H9 (cell line): ENCODE data around the gene ZNF335. TPM values are rescaled to one million over a fixed set of nuclear protein-coding genes. Genes with fewer than 3 reads are reported as not detected.

ENCODE experiments used
- DNase-seq: peaks from one replicate; pipeline ENCODE4 v3.0.0-alpha.2; 2017
- H2AFZ ChIP-seq: one replicate; pipeline ENCODE4 v1.6.1; 2013; ENCODE audit warnings: mild to moderate bottlenecking, low read length, control low read depth, moderate library complexity
- H2AK5ac ChIP-seq: 2 replicates; pipeline ENCODE4 v1.6.1; 2013; ENCODE audit warnings: low read length, control low read depth, mixed read lengths; ENCODE audit not compliant: insufficient read length
- H2BK120ac ChIP-seq: one replicate; pipeline ENCODE4 v1.6.1; 2013; ENCODE audit warnings: low read depth, mild to moderate bottlenecking, low read length, control low read depth, inconsistent platforms; ENCODE audit not compliant: poor library complexity, severe bottlenecking
- H2BK12ac ChIP-seq: 2 replicates; pipeline ENCODE4 v1.6.1; 2013; ENCODE audit warnings: low read length, control low read depth, mixed read lengths, low read depth; ENCODE audit not compliant: insufficient read length
- H2BK15ac ChIP-seq: 2 replicates; pipeline ENCODE4 v1.6.1; 2013; ENCODE audit warnings: low read depth, low read length, control low read depth
- H2BK20ac ChIP-seq: one replicate; pipeline ENCODE4 v1.6.1; 2013; ENCODE audit warnings: low read depth, mild to moderate bottlenecking, low read length, control low read depth, inconsistent platforms; ENCODE audit not compliant: poor library complexity, severe bottlenecking
- H2BK5ac ChIP-seq: 2 replicates; pipeline ENCODE4 v1.6.1; 2013; ENCODE audit warnings: low read length, control low read depth, mixed read lengths; ENCODE audit not compliant: insufficient read length
- H3K14ac ChIP-seq: 2 replicates; pipeline ENCODE4 v1.6.1; 2013; ENCODE audit warnings: low read length, control low read depth; ENCODE audit not compliant: insufficient read depth
- H3K18ac ChIP-seq: 2 replicates; pipeline ENCODE4 v1.6.1; 2013; ENCODE audit warnings: low read depth, mild to moderate bottlenecking, mixed read lengths, low read length, control low read depth; ENCODE audit not compliant: insufficient read length
- H3K23ac ChIP-seq: 2 replicates; pipeline ENCODE4 v1.6.1; 2013; ENCODE audit warnings: low read length, control low read depth, mixed read lengths, low read depth; ENCODE audit not compliant: insufficient read length
- H3K23me2 ChIP-seq: 2 replicates; pipeline ENCODE4 v1.6.1; 2013; ENCODE audit warnings: low read depth, mild to moderate bottlenecking, mixed read lengths, low read length, control low read depth; ENCODE audit not compliant: insufficient read length, poor library complexity, severe bottlenecking
- H3K27ac ChIP-seq: 2 replicates; pipeline ENCODE4 v1.5.1; 2013; ENCODE audit warnings: low read length, control low read depth, mixed read lengths, low read depth; ENCODE audit not compliant: insufficient read length
- H3K27me3 ChIP-seq: 2 replicates; pipeline ENCODE4 v1.6.1; 2013; ENCODE audit warnings: low read length, control low read depth, inconsistent platforms; ENCODE audit not compliant: insufficient read depth
- H3K4ac ChIP-seq: 2 replicates; pipeline ENCODE4 v1.6.1; 2013; ENCODE audit warnings: low read depth, mild to moderate bottlenecking, control low read depth, inconsistent platforms, low read length, moderate library complexity
- H3K4me1 ChIP-seq: 2 replicates; pipeline ENCODE4 v1.6.1; 2013; ENCODE audit warnings: low read length, control low read depth, inconsistent platforms; ENCODE audit not compliant: insufficient read depth
- H3K4me2 ChIP-seq: 2 replicates; pipeline ENCODE4 v1.6.1; 2013; ENCODE audit warnings: low read length, control low read depth, mixed read lengths; ENCODE audit not compliant: insufficient read length, insufficient read depth
- H3K56ac ChIP-seq: 2 replicates; pipeline ENCODE4 v1.6.1; 2013; ENCODE audit warnings: low read depth, mild to moderate bottlenecking, mixed read lengths, low read length, control low read depth; ENCODE audit not compliant: insufficient read length
- H3K79me1 ChIP-seq: 2 replicates; pipeline ENCODE4 v1.6.1; 2013; ENCODE audit warnings: low read depth, mild to moderate bottlenecking, moderate library complexity, low read length, control low read depth, inconsistent platforms; ENCODE audit not compliant: insufficient read depth, poor library complexity, severe bottlenecking
- H3K79me2 ChIP-seq: 2 replicates; pipeline ENCODE4 v1.6.1; 2013; ENCODE audit warnings: low read length, control low read depth, inconsistent platforms; ENCODE audit not compliant: insufficient read depth
- H3K9ac ChIP-seq: 2 replicates; pipeline ENCODE4 v1.6.1; 2013; ENCODE audit warnings: low read length, control low read depth, mixed read lengths; ENCODE audit not compliant: insufficient read length; ENCODE audit errors: extremely low read depth
- H3K9me3 ChIP-seq: one replicate; pipeline ENCODE4 v1.6.1; 2013; ENCODE audit warnings: low read depth, low read length, inconsistent platforms; ENCODE audit not compliant: control insufficient read depth
- H3T11ph ChIP-seq: one replicate; pipeline ENCODE4 v1.6.1; 2013; ENCODE audit warnings: mild to moderate bottlenecking, low read length, control low read depth, inconsistent platforms
- H4K20me1 ChIP-seq: one replicate; pipeline ENCODE4 v1.6.1; 2013; ENCODE audit not compliant: control insufficient read depth, insufficient read length, insufficient read depth
- H4K5ac ChIP-seq: 2 replicates; pipeline ENCODE4 v1.6.1; 2013; ENCODE audit warnings: low read depth, mild to moderate bottlenecking, mixed read lengths, low read length, control low read depth; ENCODE audit not compliant: insufficient read length
- H4K8ac ChIP-seq: replicated peaks from 2 replicates; pipeline ENCODE4 v1.6.1; 2013; ENCODE audit warnings: low read length, control low read depth, mixed read lengths, low read depth; ENCODE audit not compliant: insufficient read length
- H4K91ac ChIP-seq: 2 replicates; pipeline ENCODE4 v1.6.1; 2013; ENCODE audit warnings: low read depth, mild to moderate bottlenecking, moderate library complexity, mixed read lengths, low read length, control low read depth; ENCODE audit not compliant: insufficient read length
- H3K27ac Mint-ChIP-seq, 3 experiments: 2 replicates in 2 of 3; 3 replicates in 1 of 3; pipeline ENCODE4 v1.8.0; 2020 to 2021; ENCODE audit warnings: mixed read lengths in 3 of 3, mild to moderate bottlenecking in 1 of 3, moderate library complexity in 1 of 3
- H3K27me3 Mint-ChIP-seq: 2 replicates; pipeline ENCODE4 v1.8.0; 2021; ENCODE audit warnings: low read depth, mild to moderate bottlenecking, moderate library complexity, mixed read lengths
- H3K36me3 Mint-ChIP-seq, 3 experiments: 2 replicates in 2 of 3; 3 replicates in 1 of 3; pipeline ENCODE4 v1.8.0; 2020 to 2021; ENCODE audit warnings: low read depth in 3 of 3, mixed read lengths in 3 of 3; ENCODE audit not compliant: insufficient read depth in 1 of 3
- H3K4me1 Mint-ChIP-seq, 2 experiments: 2 replicates each; pipeline ENCODE4 v1.8.0; 2020; ENCODE audit warnings: mixed read lengths in 2 of 2
- H3K4me3 Mint-ChIP-seq, 2 experiments: 2 replicates in 1 of 2; 3 replicates in 1 of 2; pipeline ENCODE4 v1.8.0; 2020 to 2021; ENCODE audit warnings: mild to moderate bottlenecking in 2 of 2, mixed read lengths in 2 of 2, moderate library complexity in 1 of 2
- H3K9me3 Mint-ChIP-seq, 2 experiments: 2 replicates in 1 of 2; 3 replicates in 1 of 2; pipeline ENCODE4 v1.8.0; 2020; ENCODE audit warnings: mild to moderate bottlenecking in 2 of 2, mixed read lengths in 2 of 2, moderate library complexity in 1 of 2
- WGBS: extraction: QIAGEN DNeasy Blood & Tissue Kit; methylation state at CpG from one replicate; pipeline ENCODE4 v1.1.7; 2013; ENCODE audit warnings: missing lambda C conversion rate, low lambda C conversion rate, mixed read lengths; ENCODE audit not compliant: insufficient read length; ENCODE audit errors: extremely low coverage; 5-methylcytosine and 5-hydroxymethylcytosine counted together
- total RNA-seq: library from RNA; stranded (reverse); gene quantifications from 2 replicates; pipeline ENCODE4 v1.2.1, GENCODE V29; 2021
- TF ChIP-seq, protein P1 (sequence below): fragments of 200-600 bp; sonication (generic); conservative IDR thresholded peaks from 3 replicates; pipeline ENCODE4 v1.8.0; 2021; ENCODE audit warnings: antibody characterized with exemption, mild to moderate bottlenecking

The ZNF335 gene
- total RNA-seq, 1 experiment from 2014 or later, result 21.1 TPM

GRCh38 chr20:45917790-45918141 is 54.2 kb downstream of the ZNF335 start:
- Histone ChIP-seq H3K79me1 (no peaks in the 10 kb centered on the region), H3K79me2 (no peaks in the 10 kb centered on the region), H4K91ac (no peak overlapping the region), H3K9me3 (no peaks in the 10 kb centered on the region), H2BK5ac (no peak overlapping the region), H2BK15ac (no peak overlapping the region), H3K23ac (no peak overlapping the region), H2AFZ (no peak overlapping the region), H3K14ac (no peak overlapping the region), H3K4me2 (no peak overlapping the region), H3K9ac (no peak overlapping the region), H3K27me3 (no peaks in the 10 kb centered on the region), H2BK120ac (no peak overlapping the region), H4K8ac (no peak overlapping the region), H3K27ac (no peak overlapping the region), H3K23me2 (no peaks in the 10 kb centered on the region), H3K4ac (no peak overlapping the region), H4K5ac (no peak overlapping the region), H2AK5ac (no peak overlapping the region), H3T11ph (no peak overlapping the region), H4K20me1 (no peaks in the 10 kb centered on the region), H3K4me1 (no peaks in the 10 kb centered on the region), H2BK12ac (no peak overlapping the region), H3K56ac (no peak overlapping the region), H2BK20ac (no peak overlapping the region), H3K18ac (no peak overlapping the region)
- no peak overlapping the region for H3K27ac Mint-ChIP-seq
- H3K27me3 Mint-ChIP-seq, result peaks cover 4% of the 10 kb centered on the region
- no peak overlapping the region for H3K4me3 Mint-ChIP-seq
- no peaks in the 10 kb centered on the region for H3K9me3 Mint-ChIP-seq
- no CpG with 5 or more reads among the region's 5 CpGs for WGBS
- H3K4me1 Mint-ChIP-seq, result peaks cover 7 to 13% of the 10 kb centered on the region in 2 experiments; a peak in 3 of 4 replicates
- TF ChIP-seq, protein P1, sequence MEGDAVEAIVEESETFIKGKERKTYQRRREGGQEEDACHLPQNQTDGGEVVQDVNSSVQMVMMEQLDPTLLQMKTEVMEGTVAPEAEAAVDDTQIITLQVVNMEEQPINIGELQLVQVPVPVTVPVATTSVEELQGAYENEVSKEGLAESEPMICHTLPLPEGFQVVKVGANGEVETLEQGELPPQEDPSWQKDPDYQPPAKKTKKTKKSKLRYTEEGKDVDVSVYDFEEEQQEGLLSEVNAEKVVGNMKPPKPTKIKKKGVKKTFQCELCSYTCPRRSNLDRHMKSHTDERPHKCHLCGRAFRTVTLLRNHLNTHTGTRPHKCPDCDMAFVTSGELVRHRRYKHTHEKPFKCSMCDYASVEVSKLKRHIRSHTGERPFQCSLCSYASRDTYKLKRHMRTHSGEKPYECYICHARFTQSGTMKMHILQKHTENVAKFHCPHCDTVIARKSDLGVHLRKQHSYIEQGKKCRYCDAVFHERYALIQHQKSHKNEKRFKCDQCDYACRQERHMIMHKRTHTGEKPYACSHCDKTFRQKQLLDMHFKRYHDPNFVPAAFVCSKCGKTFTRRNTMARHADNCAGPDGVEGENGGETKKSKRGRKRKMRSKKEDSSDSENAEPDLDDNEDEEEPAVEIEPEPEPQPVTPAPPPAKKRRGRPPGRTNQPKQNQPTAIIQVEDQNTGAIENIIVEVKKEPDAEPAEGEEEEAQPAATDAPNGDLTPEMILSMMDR, result no peak
- no peak for DNase-seq
- no peaks in the 10 kb centered on the region for H3K36me3 Mint-ChIP-seq
